ENCODE data around the gene SKOR1. TPM values are rescaled to one million over a fixed set of nuclear protein-coding genes. Genes with fewer than 3 reads are reported as not detected.

SKOR1 gene
- total RNA-seq, 1 donor from 2014 or later, result 0.96 TPM

DNA sequence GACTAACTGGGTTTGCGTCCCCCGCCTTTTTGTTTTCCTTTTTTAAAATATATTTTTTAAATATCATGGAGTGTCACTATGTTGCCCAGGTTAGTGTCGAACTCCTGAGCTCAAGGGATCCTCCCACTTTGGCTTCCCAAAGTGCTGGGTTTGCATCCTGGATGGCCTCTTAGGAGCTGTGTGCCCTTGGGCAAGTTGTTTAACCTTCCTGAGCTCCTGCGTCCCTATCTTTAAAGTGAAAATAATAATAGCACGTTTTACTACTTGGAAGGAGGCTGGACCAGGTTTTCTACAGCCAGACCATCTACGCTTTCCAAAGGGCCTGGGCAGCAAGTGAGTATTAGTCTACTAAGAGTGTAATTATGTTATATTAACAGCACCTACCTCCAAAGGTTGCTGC, 58.7 kb downstream of the SKOR1 start:
- DNase-seq (ENCODE audit: low spot score), result no peak

Other genes starting within 250 kb of the SKOR1 start
- not detected for gene RNU6-1, start 14.5 kb downstream of the SKOR1 start, total RNA-seq (ENCODE audit: insufficient read depth, low replicate concordance)
- 40.0 TPM for gene PIAS1, start 228.8 kb downstream of the SKOR1 start, total RNA-seq (ENCODE audit: insufficient read depth, low replicate concordance)